ENCODE measurements around the gene LMNB1.
"Not testable (repeated sequence)": the region's sequence is repeated elsewhere in the genome, so short reads cannot be mapped to it uniquely, and the experiment has no call there.

Gene LMNB1

DNA sequence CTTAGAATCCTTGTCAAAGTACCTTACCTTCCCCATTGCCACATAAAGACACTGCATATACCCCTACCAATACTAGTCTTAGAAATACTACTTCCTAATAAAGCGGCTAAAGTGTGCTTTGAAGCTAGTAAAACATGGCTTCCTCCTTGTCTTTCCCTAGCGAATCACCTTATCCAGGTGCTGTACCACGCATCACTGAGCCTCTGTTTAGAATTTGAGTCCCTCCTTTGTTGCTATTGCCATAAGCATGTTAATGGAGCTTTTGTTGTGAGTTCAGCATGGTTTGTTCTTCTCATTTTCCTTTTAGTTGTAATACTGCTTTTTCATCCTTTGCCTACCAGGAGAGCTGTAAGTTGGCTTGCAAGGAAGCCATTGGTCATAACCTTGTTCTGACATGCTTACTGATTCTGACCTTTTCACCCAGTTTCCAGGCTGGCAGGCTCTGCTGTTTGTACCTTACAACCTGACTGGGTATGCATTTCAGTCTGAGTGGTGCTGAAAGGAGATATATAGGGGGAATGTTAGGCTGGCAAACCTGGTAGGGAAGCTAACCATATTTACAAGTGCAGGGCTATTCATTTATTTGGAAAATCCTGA lies 49.8 kb downstream of the LMNB1 start:
- no peak overlapping the region for H3K4me3 ChIP-seq (ENCODE audit: extremely low read depth, insufficient read depth, low read length, poor library complexity, severe bottlenecking)
- H3K36me3 ChIP-seq (ENCODE audit: control insufficient read depth, insufficient read depth, low read length), result peaks cover 88% of the 10 kb centered on the region
- 50 to 67% methylated on average over 2 to 3 of the region's 3 CpGs for WGBS, 2 experiments (ENCODE audit: insufficient coverage in 2 of 2)
- no peaks in the 10 kb centered on the region for H3K4me1 ChIP-seq (ENCODE audit: control insufficient read depth, insufficient read depth, low read length, poor library complexity, severe bottlenecking)
- H3K9me3 ChIP-seq (ENCODE audit: control insufficient read depth, low read length), result no peaks in the 10 kb centered on the region
- H3K27ac ChIP-seq (ENCODE audit: low read depth, low read length, severe bottlenecking), result no peak overlapping the region

DNA sequence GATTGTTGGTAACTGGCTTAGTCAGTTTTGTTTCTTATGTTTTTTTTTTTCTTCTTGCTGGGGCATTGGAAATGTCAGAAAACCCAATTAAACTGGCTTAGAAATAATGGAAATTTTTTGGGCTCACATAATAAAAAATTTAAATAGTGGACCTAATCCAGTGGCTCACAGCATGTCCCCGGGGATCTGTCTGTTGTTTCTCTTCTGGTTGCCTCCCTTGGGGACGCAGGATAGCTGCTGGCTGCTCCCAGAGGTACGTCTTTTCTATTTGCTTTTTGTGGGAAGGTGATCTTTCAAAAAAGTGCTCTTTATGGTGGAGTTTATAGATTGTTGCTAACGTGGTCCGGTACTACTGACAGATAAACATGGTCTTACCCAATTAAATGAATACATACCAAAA lies 52.2 kb downstream of the LMNB1 start:
- Histone ChIP-seq H3K36me3 (ENCODE audit: control insufficient read depth, insufficient read depth, low read length) (peaks cover 90% of the 10 kb centered on the region), H3K9me3 (ENCODE audit: control insufficient read depth, low read length) (no peaks in the 10 kb centered on the region), H3K4me1 (ENCODE audit: control insufficient read depth, insufficient read depth, low read length, poor library complexity, severe bottlenecking) (no peaks in the 10 kb centered on the region), H3K4me3 (ENCODE audit: extremely low read depth, insufficient read depth, low read length, poor library complexity, severe bottlenecking) (no peak overlapping the region), H3K27ac (ENCODE audit: low read depth, low read length, severe bottlenecking) (no peak overlapping the region)
- WGBS, 2 experiments (ENCODE audit: insufficient coverage in 2 of 2), result 100% methylated on average over 2 of the region's 5 CpGs; no CpG with 5 or more reads in 1 of the 2 experiments

DNA sequence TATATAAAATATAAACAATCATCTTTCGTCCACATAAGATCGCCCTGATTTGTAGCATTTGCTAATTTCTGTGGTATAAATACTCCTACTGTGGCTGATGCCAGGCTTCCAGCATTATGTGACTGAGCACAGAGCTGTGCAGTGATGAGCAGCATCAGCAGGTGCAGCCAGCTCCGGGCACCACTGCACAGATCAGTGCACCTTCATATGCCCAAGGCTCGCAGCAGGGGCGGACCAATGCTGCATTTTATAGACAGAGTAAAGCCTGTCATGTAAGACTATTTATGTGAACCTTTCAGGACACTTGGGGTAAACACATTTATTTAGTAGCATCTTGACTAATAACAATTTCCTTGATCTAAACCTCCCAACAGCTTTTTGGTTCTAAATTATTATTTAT lies 53.1 kb downstream of the LMNB1 start:
- H3K9me3 ChIP-seq (ENCODE audit: control insufficient read depth, low read length), result no peaks in the 10 kb centered on the region
- peaks cover 93% of the 10 kb centered on the region for H3K36me3 ChIP-seq (ENCODE audit: control insufficient read depth, insufficient read depth, low read length)
- H3K4me3 ChIP-seq (ENCODE audit: extremely low read depth, insufficient read depth, low read length, poor library complexity, severe bottlenecking), result no peak overlapping the region
- 92 to 100% methylated on average over 1 to 2 of the region's 5 CpGs for WGBS, 2 experiments (ENCODE audit: insufficient coverage in 2 of 2)
- no peaks in the 10 kb centered on the region for H3K4me1 ChIP-seq (ENCODE audit: control insufficient read depth, insufficient read depth, low read length, poor library complexity, severe bottlenecking)
- no peak overlapping the region for H3K27ac ChIP-seq (ENCODE audit: low read depth, low read length, severe bottlenecking)

DNA sequence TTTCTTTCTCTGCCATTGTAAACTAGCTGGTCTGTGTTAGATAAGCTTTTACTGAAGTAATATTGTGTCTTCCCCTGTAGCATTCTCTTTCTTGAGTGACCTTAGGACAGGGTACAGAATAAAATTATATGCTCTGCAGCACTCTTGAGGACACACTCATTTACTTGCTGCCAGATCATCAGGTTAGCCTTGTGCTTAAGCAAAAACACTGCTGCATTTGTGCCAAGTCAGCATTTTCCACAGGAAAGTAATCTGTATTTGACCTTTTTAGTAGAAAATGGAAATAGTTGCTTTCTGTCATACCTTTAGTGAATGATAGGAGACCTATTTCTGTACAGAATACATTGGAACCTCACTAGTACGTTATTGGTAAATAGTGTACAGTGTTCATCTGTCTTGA lies 54.2 kb downstream of the LMNB1 start:
- no CpG with 5 or more reads among the region's 1 CpG for WGBS, 2 experiments (ENCODE audit: insufficient coverage in 2 of 2)
- no peaks in the 10 kb centered on the region for H3K9me3 ChIP-seq (ENCODE audit: control insufficient read depth, low read length)
- H3K4me3 ChIP-seq (ENCODE audit: extremely low read depth, insufficient read depth, low read length, poor library complexity, severe bottlenecking), result no peak overlapping the region
- H3K4me1 ChIP-seq (ENCODE audit: control insufficient read depth, insufficient read depth, low read length, poor library complexity, severe bottlenecking), result no peaks in the 10 kb centered on the region
- H3K27ac ChIP-seq (ENCODE audit: low read depth, low read length, severe bottlenecking), result no peak overlapping the region
- peaks cover 93% of the 10 kb centered on the region for H3K36me3 ChIP-seq (ENCODE audit: control insufficient read depth, insufficient read depth, low read length)

DNA sequence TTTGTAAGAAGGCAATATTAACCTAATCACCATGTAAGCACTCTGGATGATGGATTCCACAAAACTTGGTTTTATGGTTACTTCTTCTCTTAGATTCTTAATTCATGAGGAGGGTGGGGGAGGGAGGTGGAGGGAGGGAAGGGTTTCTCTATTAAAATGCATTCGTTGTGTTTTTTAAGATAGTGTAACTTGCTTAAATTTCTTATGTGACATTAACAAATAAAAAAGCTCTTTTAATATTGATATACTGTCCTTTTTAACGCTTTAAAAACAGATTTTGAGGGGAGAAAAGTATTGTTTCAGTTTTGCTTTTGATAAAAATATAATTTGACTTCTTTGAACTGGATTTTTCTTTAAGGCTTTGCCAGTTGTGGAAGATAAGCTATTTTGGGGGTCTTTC lies 59.8 kb downstream of the LMNB1 start:
- peaks cover 65% of the 10 kb centered on the region for H3K36me3 ChIP-seq (ENCODE audit: control insufficient read depth, insufficient read depth, low read length)
- no peak overlapping the region for H3K27ac ChIP-seq (ENCODE audit: low read depth, low read length, severe bottlenecking)
- H3K9me3 ChIP-seq (ENCODE audit: control insufficient read depth, low read length), result no peaks in the 10 kb centered on the region
- H3K4me1 ChIP-seq (ENCODE audit: control insufficient read depth, insufficient read depth, low read length, poor library complexity, severe bottlenecking), result peaks cover 3% of the 10 kb centered on the region
- H3K4me3 ChIP-seq (ENCODE audit: extremely low read depth, insufficient read depth, low read length, poor library complexity, severe bottlenecking), result no peak overlapping the region
- 100% methylated on average over 1 of the region's 2 CpGs; no CpG with 5 or more reads in 1 of the 2 experiments for WGBS, 2 experiments (ENCODE audit: insufficient coverage in 2 of 2)

DNA sequence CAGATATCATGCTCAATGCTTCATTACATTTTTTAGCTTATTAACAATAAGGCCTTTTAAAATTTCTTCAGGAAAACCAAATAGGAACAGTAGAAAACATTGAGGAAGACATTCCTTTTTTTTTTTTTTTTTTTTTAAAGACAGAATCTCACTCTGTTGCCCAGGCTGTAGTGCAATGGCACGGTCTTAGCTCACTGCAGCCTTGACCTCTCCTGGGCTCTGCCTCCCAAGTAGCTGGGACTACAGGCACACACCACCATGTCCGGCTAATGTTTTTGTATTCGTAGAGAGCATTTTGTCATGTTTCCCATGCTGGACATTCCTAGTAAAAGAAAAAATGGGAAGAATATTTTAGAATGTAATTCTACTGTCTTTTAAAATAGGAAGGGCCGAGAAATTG lies 60.3 kb downstream of the LMNB1 start:
- H3K4me3 ChIP-seq (ENCODE audit: extremely low read depth, insufficient read depth, low read length, poor library complexity, severe bottlenecking), result no peak overlapping the region
- 86 to 97% methylated on average over 1 to 3 of the region's 4 CpGs for WGBS, 2 experiments (ENCODE audit: insufficient coverage in 2 of 2)
- H3K36me3 ChIP-seq (ENCODE audit: control insufficient read depth, insufficient read depth, low read length), result peaks cover 61% of the 10 kb centered on the region
- H3K27ac ChIP-seq (ENCODE audit: low read depth, low read length, severe bottlenecking), result no peak overlapping the region
- no peaks in the 10 kb centered on the region for H3K9me3 ChIP-seq (ENCODE audit: control insufficient read depth, low read length)
- peaks cover 3% of the 10 kb centered on the region for H3K4me1 ChIP-seq (ENCODE audit: control insufficient read depth, insufficient read depth, low read length, poor library complexity, severe bottlenecking)

DNA sequence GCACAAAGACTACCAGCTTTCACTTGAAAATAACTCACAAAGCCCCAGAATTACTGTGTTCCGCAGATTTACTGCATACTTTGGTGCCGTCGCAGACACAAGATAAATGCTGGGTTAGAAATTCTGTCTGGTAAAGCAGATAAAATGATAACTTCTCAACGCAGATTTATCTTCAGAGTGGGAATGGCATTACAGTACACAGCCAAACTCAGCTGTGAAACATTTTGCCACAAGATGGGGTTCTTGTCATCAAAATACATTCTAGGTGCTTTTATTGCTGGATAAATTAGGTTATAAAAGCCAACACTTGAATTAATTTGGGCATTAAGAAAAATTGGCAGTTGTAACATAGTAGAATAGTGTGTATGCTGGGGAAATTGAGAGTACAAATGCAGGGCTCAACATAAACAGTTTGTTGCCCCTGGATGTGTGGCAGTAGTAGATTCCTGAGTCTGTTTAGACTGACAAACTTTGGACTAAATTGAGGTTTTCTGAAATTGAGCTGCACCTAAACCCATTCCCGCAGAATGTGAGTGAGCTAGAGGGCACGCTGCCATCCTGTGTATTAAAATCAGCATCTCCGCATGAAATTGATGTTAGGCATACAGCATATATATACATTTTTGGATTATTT lies 61.1 kb downstream of the LMNB1 start:
- peaks cover 3% of the 10 kb centered on the region for H3K4me1 ChIP-seq (ENCODE audit: control insufficient read depth, insufficient read depth, low read length, poor library complexity, severe bottlenecking)
- H3K4me3 ChIP-seq (ENCODE audit: extremely low read depth, insufficient read depth, low read length, poor library complexity, severe bottlenecking), result no peak overlapping the region
- WGBS, 2 experiments (ENCODE audit: insufficient coverage in 2 of 2), result 95% methylated on average over 3 of the region's 7 CpGs; no CpG with 5 or more reads in 1 of the 2 experiments
- no peak overlapping the region for H3K27ac ChIP-seq (ENCODE audit: low read depth, low read length, severe bottlenecking)
- peaks cover 54% of the 10 kb centered on the region for H3K36me3 ChIP-seq (ENCODE audit: control insufficient read depth, insufficient read depth, low read length)
- H3K9me3 ChIP-seq (ENCODE audit: control insufficient read depth, low read length), result no peaks in the 10 kb centered on the region

DNA sequence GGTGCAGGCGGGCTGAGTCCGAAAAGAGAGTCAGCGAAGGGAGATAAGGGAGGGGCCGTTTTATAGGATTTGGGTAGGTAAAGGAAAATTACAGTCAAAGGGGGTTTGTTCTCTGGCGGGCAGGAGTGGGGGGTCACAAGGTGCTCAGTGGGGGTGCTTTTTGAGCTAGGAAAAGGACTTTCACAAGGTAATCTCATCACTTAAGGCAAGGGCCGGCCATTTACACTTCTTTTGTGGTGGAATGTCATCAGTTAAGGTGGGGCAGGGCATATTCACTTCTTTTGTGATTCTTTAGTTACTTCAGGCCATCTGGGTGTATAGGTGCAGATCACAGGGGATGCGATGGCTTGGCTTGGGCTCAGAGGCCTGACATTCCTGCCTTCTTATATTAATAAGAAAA lies 62.5 kb downstream of the LMNB1 start:
- not testable (repeated sequence) for H3K27ac ChIP-seq (ENCODE audit: low read depth, low read length, severe bottlenecking); H3K9me3 ChIP-seq (ENCODE audit: control insufficient read depth, low read length); H3K4me1 ChIP-seq (ENCODE audit: control insufficient read depth, insufficient read depth, low read length, poor library complexity, severe bottlenecking); H3K4me3 ChIP-seq (ENCODE audit: extremely low read depth, insufficient read depth, low read length, poor library complexity, severe bottlenecking)
- H3K36me3 ChIP-seq (ENCODE audit: control insufficient read depth, insufficient read depth, low read length), result peaks cover 40% of the 10 kb centered on the region
- 83% methylated on average over 2 of the region's 7 CpGs; no CpG with 5 or more reads in 1 of the 2 experiments for WGBS, 2 experiments (ENCODE audit: insufficient coverage in 2 of 2)

DNA sequence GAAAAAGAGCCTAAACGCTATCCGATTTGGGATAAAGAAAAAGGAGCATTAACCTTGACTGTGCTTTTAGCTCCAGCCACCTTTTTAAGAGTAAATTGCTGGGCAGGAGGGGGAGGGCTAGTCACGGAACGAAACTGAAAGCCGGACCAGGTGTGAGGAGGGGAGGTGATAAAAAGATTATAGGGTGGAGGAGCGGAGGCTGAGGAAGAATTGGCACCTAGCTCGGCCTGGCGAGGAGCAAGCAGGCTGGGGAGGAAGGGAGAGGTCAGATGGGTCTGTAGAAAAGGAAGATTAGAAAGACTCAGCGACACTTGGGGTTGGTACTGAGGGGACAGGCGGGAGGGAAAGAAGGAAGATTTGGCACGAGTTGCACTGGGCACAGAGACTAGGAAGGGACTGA lies 66.4 kb downstream of the LMNB1 start:
- 63 to 66% methylated on average over 6 of the region's 11 CpGs for WGBS, 2 experiments (ENCODE audit: insufficient coverage in 2 of 2)
- H3K4me1 ChIP-seq (ENCODE audit: control insufficient read depth, insufficient read depth, low read length, poor library complexity, severe bottlenecking), result peaks cover 30% of the 10 kb centered on the region

DNA sequence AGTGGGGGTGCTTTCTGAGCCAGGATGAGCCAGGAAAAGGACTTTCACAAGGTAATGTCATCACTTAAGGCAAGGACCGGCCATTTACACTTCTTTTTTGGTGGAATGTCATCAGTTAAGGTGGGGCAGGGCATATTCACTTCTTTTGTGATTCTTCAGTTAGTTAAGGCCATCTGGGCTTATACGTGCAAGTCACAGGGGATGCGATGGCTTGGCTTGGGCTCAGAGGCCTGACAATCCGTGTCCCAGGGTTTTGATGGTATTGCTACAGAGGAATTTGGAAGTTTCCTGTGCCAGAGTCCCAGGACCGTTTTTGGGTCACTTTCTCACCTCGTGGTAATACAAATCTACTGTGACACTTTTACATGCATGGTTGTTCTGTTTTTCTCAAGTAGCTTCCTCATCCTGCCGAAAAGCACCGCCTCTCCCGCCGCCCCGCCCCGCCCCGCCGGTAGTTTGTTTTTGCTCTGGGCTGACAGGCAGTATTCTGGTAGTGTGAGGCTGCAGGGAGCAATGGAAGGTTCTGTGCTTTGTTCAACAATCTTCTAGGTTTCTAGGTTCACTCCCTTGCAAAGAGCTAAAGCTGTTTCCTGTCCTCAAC lies 68.6 kb downstream of the LMNB1 start:
- 10 to 14% methylated on average over 6 to 10 of the region's 14 CpGs for WGBS, 2 experiments (ENCODE audit: insufficient coverage in 2 of 2)
- not testable (repeated sequence) for H3K36me3 ChIP-seq (ENCODE audit: control insufficient read depth, insufficient read depth, low read length); H3K27ac ChIP-seq (ENCODE audit: low read depth, low read length, severe bottlenecking); H3K4me3 ChIP-seq (ENCODE audit: extremely low read depth, insufficient read depth, low read length, poor library complexity, severe bottlenecking); H3K9me3 ChIP-seq (ENCODE audit: control insufficient read depth, low read length)
- peaks cover 33% of the 10 kb centered on the region for H3K4me1 ChIP-seq (ENCODE audit: control insufficient read depth, insufficient read depth, low read length, poor library complexity, severe bottlenecking)

More for the DNA sequence above, 66.4 kb downstream of the LMNB1 start:
- not testable (repeated sequence) for H3K27ac ChIP-seq (ENCODE audit: low read depth, low read length, severe bottlenecking); H3K9me3 ChIP-seq (ENCODE audit: control insufficient read depth, low read length); H3K36me3 ChIP-seq (ENCODE audit: control insufficient read depth, insufficient read depth, low read length); H3K4me3 ChIP-seq (ENCODE audit: extremely low read depth, insufficient read depth, low read length, poor library complexity, severe bottlenecking)

DNA sequence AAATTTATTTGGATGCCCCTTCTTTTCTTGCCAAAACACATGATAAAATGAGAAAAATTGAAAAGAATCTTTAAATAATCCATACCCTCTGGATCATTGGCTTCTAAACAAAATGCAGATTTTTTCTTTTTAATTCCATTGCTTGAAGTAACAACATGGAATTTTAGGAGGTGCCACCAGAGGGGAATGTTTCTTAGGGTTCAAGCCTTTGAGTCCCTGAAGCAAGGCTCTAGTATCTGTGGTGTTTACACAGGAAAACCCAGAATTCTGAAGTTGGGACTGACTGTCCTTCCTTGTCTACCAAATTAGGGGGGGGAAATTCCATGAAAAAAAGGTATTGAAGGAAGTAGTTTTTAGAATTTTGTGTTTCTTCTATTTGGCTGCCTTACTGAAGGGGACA lies 69.4 kb downstream of the LMNB1 start:
- no peaks in the 10 kb centered on the region for H3K9me3 ChIP-seq (ENCODE audit: control insufficient read depth, low read length)
- peak overlapping the region; percentile 1 for H3K27ac ChIP-seq (ENCODE audit: low read depth, low read length, severe bottlenecking)
- H3K36me3 ChIP-seq (ENCODE audit: control insufficient read depth, insufficient read depth, low read length), result no peaks in the 10 kb centered on the region
- H3K4me1 ChIP-seq (ENCODE audit: control insufficient read depth, insufficient read depth, low read length, poor library complexity, severe bottlenecking), result peaks cover 29% of the 10 kb centered on the region
- H3K4me3 ChIP-seq (ENCODE audit: extremely low read depth, insufficient read depth, low read length, poor library complexity, severe bottlenecking), result no peak overlapping the region

Measured in mesodermal cell (in vitro differentiated cells).